ENCODE measurements around the gene TSSK2.

TSSK2 gene

GRCh38 chr22:19105867-19106802 lies 25.0 kb upstream of the TSSK2 start:
- DNase-seq, result no peak

DNA sequence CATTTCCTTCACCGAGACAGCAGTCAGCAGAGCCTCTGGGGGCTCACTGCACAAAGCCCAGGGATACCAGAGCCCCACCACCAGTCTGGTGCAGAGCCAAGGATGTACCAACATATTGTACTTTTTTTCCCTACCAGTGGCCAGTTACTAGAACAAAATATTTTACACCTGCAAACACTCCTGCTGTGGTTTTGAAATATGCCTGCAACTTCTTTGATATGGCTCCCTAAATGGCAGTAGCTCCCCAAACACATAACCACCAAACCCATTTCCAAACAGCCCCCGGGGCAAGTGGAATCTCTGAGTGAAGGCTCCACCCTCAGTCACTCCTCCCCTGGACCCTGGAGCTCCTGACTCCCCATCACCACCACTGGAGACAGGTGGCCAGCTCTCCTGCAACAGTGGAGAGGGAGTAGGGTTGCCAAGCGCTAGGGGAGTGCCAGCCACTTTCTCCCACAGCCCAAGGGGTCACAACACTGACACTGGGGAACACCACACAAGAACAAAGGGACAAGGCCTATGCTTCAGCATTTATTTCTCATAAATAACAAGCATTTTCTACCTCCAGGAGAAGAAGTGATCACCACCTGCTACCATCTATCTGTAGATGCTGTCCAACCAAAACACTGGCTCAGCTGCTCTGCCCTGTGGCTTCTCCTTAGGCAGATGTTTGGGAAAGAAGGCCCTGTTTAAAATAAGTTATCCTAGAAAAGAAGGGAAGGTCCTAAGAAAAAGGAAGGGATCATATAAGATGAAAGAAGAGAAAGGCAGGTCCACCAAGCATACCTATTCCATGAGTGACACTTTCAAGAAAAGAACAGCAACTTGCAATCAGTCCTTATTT lies 24.0 kb upstream of the TSSK2 start:
- no peak for DNase-seq

DNA sequence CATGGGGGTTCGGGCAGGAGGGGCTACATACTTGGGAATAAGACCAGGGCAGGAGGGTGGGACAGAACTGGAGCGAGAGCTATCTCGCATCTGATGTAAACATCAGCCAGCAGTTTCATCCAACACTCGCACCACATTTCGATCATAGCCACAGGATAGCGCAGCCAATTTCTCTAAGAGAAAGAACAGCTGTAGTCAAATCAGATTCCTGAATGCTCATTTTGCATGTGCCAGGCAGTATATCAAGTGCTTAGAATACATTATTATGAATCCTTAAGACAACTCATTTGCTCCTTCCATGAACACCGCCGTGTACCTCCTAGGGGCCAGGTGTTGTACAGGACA lies 23.4 kb upstream of the TSSK2 start:
- no peak for DNase-seq

DNA sequence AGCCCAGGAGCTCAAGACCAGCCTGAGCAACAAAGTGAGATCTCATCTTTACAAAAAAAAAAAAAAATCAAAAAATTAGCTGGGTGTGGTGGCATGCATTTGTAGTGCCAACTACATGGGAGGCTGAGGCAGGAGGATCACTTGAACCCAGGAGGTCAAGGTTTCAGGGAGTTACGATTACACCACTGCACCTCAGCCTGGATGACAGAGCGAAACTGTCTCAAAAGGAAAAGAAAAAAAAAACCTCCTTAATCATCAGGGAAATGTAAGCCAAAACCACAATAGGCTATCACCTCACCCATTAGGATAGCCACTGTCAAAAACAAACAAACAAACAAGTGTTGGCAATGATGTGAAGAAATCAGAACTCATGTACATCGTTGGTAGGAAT lies 22.3 kb upstream of the TSSK2 start:
- no peak for DNase-seq

DNA sequence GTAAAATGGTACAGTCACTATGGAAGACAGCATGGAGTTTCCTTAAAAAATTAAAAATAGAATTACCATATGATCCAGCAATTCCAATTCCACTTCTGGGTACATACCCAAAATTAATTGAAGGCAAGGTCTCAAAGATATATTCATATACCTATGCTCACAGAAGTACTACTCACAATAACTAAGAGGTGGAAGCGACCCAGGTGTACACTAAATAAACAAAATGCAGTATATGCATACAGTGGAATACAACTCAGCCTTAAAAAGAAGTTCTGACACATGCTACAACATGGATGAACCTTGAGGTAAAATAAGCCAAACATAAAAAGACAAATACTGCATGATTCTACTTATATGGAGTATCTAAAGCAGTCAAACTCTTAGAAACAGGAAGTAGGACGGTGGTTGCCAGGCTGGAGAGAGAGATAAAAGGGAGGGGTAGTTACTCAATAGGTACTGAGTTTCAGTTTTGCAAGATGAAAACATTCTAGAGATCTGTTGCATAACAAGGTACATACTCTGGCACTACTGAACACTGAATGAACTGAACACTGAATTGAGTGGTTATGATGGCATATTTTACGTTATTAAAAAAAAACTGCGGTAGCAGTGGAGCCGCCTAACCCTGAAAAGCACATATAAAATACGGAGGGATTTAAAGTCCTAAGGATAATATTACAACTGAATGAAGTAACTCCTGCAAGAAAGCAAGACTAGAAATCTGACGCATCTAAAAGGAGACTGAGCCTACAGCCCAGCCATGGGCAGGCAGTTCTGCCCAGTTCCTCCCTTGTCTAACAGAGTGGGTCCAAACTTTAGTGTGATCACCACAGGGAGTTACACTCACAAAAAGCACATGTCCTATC lies 21.7 kb upstream of the TSSK2 start:
- DNase-seq, result no peak

- DNase-seq, result no peak
Measured at GRCh38 chr22:19110064-19110458, 21.0 kb upstream of the TSSK2 start.

DNA sequence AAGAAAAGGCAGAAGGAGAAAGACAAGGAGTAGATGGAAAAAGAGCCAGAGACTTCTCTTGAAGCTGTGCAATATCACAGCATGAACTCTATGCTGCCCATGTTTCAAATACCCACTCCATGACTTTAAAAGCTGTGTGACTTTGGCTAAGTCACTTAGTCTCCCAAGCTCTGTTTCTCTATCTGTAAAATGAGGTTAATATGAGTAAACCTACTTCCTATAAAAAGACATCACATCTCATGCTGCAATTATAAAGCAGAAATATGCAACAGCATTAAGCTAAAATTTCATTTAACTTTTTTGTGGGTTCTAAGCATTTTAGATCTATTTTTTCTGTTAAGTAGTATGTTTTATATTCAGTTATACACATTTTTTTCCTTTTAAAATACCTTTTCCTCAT lies 20.5 kb upstream of the TSSK2 start:
- DNase-seq, result no peak

GRCh38 chr22:19111140-19111539 lies 20.0 kb upstream of the TSSK2 start:
- no peak for DNase-seq

DNA sequence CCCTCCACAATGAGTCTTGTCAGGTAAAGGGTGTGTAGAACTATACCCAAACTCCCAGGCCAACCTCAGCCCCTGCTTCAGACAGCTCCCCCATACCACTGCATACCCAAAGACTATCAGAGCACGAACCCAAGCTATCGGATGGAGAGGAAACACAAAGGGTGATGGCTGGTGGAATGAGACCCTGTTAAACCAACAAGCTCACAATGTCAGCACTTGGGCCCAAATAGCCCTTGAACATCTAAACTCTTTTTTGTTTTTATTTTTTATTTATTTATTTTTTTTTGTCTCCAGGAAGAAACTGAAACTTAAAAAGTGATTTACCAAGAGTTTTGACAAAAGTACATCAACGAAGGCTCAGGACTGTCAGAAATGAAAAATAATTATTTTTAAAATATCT lies 19.5 kb upstream of the TSSK2 start:
- DNase-seq, result no peak

DNA sequence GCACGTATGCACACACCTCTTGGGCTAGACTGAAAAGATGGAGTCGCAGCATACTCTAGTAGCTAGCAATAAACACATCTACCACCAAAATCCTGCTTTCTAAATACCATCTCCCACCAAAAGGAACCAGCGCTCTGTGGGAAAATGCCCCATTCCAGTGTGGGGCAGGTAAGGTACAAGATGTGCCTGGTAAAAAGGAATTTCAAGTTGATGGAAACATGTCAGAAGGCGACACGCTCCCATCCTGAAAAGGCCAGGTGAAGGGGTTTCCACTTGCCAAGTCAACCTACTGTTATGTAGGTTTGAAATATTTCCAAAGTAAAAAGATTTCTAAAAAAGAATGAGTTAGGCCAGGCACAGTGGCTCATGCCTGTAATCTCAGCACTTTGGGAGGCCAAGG lies 17.7 kb upstream of the TSSK2 start:
- DNase-seq, result no peak

GRCh38 chr22:19114984-19115552 lies 16.0 kb upstream of the TSSK2 start:
- peak in 1 of 58 donors; percentile 42 for DNase-seq

DNA sequence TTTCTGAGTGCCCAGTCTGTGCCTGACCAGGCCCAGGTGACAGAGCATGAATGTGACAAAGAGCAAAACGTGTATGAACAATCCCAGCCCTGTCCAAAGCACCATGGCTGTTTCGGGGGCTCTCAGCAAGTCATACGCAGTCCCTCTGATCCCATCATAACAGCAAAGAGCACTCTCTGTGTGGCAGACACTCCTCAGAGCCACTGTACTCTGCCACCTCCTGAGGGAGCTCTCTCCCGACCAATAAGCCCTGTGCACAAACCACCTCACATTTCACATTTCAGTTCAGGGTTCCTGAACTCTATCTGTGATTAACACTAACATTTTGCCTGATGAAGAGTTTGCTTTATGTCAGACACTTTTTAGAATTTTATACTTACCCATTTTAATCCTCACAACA lies 15.5 kb upstream of the TSSK2 start:
- peak in 7 of 58 donors; percentile 18 to 46 (median 29) for DNase-seq

- no peak for DNase-seq
Measured at GRCh38 chr22:19117111-19117512, 14.0 kb upstream of the TSSK2 start.

DNA sequence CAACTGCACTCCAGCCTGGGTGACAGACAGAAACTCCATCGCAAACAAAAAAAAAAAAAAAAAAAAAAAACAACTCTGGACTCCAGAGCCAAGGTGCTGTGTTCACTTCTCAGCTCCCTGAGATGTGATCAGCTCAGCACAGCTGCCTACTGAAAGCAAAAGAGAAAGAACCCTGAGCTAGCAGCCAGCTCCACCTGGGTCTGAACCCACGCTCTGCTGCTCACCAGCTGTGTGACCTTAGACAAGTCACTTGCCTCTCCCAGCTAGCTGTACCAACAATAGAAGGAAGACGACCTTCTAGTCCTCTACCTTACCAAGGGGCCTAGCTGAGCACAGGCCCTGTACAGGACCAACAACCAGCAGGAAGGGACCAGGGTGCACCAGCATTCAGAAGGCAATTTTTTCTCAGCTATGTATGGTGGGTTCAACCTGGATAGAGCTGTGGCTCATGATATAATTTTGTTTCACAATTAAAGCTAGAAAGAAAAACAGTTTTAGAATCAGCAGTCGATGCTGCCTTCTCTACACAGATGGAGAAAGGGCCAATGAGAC lies 12.7 kb upstream of the TSSK2 start:
- no peak for DNase-seq

GRCh38 chr22:19119949-19120348 lies 11.2 kb upstream of the TSSK2 start:
- DNase-seq, result no peak

DNA sequence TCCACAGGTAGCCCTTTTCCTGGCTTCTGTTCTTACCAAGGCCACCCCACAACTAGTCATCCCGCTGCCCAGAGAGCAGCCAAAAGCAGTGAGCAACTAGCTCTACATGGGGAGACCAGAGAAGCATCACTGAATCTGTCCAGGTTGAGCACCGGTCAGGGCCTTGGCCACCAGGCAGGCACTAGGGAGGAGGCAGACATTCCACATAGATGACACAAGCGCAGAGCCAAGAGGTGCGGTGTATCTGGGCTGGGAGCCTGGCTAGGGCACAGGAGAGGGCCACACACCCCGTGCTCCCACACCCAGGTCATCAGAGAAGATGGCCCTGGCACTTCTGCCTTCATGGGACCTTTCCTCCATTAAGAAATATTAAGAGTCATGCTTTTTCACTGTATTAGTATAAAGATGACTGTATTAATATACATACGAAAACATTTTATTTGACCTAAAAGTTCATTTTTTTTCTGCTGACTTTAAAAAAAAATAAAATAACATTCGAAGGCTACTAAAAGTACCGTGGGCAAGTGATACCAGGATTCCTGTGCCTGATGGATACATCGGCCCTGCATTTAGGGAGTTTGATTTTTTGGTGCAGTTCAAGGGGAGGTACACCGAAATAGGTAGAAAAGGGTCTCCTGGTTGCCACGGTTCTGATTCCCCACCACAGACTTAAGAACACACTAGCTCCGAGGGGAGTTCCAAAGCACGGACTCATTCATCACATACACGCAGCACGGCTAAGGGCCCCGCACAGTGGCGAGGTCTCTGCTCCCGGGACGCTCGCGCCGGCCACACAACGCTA lies 10.1 kb upstream of the TSSK2 start:
- no peak for DNase-seq

GRCh38 chr22:19121631-19122142 lies 9.4 kb upstream of the TSSK2 start:
- peak in 22 of 58 donors; percentile 13 to 63 (median 44) for DNase-seq

DNA sequence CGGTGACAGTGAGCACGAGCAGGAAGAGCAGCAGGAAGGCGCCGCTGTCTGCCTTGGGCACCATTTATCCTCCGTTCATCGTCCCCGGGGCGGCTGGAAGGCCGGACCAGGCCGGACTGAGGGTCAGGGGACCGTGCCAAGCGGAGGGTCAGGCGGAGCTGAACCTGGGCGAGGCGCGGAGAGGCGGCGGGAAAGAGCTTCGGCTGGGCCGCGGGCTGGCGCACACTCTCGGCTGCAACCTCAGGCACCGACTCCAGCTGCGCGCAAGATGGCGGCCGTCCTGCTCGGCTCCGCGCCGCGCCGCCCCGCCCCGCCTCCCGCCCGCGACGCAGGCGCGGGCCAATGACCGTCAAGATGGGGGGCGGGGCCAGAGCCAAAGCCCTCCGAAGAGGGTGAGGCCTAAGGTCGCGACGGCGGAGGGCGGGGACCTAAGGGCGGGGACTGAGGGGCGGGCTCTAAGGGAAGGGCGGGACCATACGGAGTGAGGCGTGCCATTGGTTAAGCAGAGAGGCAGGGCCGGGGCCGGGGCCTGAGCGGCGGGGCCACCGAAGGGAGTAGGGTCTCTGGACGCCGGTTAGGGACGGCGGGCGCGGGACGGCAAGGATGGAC lies 8.9 kb upstream of the TSSK2 start, which contains the start of gene DGCR2:
DGCR2 (minus strand) TSS at position 270 of the 609 bp plus-strand sequence; CDS start at position 64, 206 bp downstream.
- peak; percentile 31 to 99 (median 95) for DNase-seq

Data from anterior cingulate cortex (tissue), 58 donors.